HepG2 (cell line): ENCODE results near the gene NYAP2. TPM values are rescaled to one million over a fixed set of nuclear protein-coding genes. Genes with fewer than 3 reads are reported as not detected.

Experiments
- ATAC-seq: fragments of 200-7000 bp; cut with Tn5 transposase; 3 replicates; pipeline ENCODE4 v1.9.1; 2020; ENCODE audit warnings: mild to moderate bottlenecking, moderate library complexity
- BruUV-seq: library from RNA; stranded (reverse); fragments of 400-500 nt; replicated peaks from 2 replicates; lab custom pipeline; 2021; lab: Mats Ljungman, UMichigan
- CTCF ChIA-PET: fragments of 300-600 bp; formaldehyde crosslinking; extraction: SDS; loops from one replicate; lab custom pipeline; 2021; ENCODE audit warnings: low total read pairs, inconsistent platforms, low intra/inter-chr PET ratio; lab: Yijun Ruan, JAX
- POLR2A ChIA-PET: fragments of 350-600 bp; sonication (Branson Sonifier 250); formaldehyde crosslinking; loops from one replicate; lab custom pipeline; 2020; ENCODE audit warnings: antibody characterized with exemption, inconsistent platforms; lab: Yijun Ruan, JAX
- DNase-seq: peaks from one replicate; pipeline ENCODE4 v3.0.0-alpha.2; 2015; ENCODE audit warnings: low spot score
- FAIRE-seq: peaks from 3 replicates; lab custom pipeline; 2011; peaks lifted over from hg19 to GRCh38; lab: Jason Lieb, UNC
- H2AFZ ChIP-seq: one replicate; pipeline ENCODE4 v1.6.1; 2011; ENCODE audit warnings: low read length, inconsistent platforms
- H3K27ac ChIP-seq: fragments of 300-600 bp; 3 replicates; pipeline ENCODE4 v1.8.0; 2011; ENCODE audit warnings: mixed run types, mild to moderate bottlenecking, mixed read lengths, low read length, inconsistent platforms; ENCODE audit not compliant: insufficient read depth; ENCODE audit errors: extremely low read length
- H3K27me3 ChIP-seq, 2 experiments: fragments of 200-600 bp in 1 of 2; 2 replicates in 1 of 2; 3 replicates in 1 of 2; pipeline versions ENCODE4 v1.6.0 to v1.8.0; 2011; ENCODE audit warnings: low read length in 2 of 2, mild to moderate bottlenecking in 2 of 2, moderate library complexity in 2 of 2, inconsistent platforms in 1 of 2; ENCODE audit not compliant: insufficient read depth in 2 of 2, control insufficient read depth in 1 of 2
- H3K36me3 ChIP-seq, 2 experiments: fragments of 200-600 bp in 1 of 2; replicated peaks in 1 of 2; 2 replicates in 1 of 2; 3 replicates in 1 of 2; pipeline versions ENCODE4 v1.5.1 to v1.8.0; 2011; ENCODE audit warnings: low read length in 2 of 2, inconsistent platforms in 1 of 2; ENCODE audit not compliant: insufficient read depth in 2 of 2, control insufficient read depth in 1 of 2
- H3K4me1 ChIP-seq: 2 replicates; pipeline ENCODE4 v1.5.1; 2012; ENCODE audit warnings: low read length, inconsistent platforms; ENCODE audit not compliant: insufficient read depth
- H3K4me2 ChIP-seq: 2 replicates; pipeline ENCODE4 v1.6.0; 2011; ENCODE audit warnings: low read depth, low read length, inconsistent platforms
- H3K4me3 ChIP-seq, 3 experiments: fragments of 200-600 bp in 1 of 3; sonication (generic), shearing (Covaris generic) in 1 of 3; replicated peaks in 1 of 3; 2 replicates each; pipeline ENCODE4 v1.5.1; 2011 to 2016; ENCODE audit warnings: low read length in 3 of 3, inconsistent platforms in 2 of 3, low read depth in 2 of 3, mild to moderate bottlenecking in 2 of 3, control low read depth in 1 of 3, mixed read lengths in 1 of 3; ENCODE audit not compliant: insufficient read depth in 1 of 3
- H3K79me2 ChIP-seq: one replicate; pipeline ENCODE4 v1.6.1; 2011; ENCODE audit warnings: low read length, inconsistent platforms; ENCODE audit not compliant: insufficient read depth
- H3K9ac ChIP-seq: 2 replicates; pipeline ENCODE4 v1.6.0; 2011; ENCODE audit warnings: mild to moderate bottlenecking, low read depth, low read length, inconsistent platforms; ENCODE audit not compliant: insufficient read depth
- H3K9me3 ChIP-seq: 2 replicates; pipeline ENCODE4 v1.5.1; 2012; ENCODE audit warnings: mild to moderate bottlenecking, low read length
- H4K20me1 ChIP-seq: 2 replicates; pipeline ENCODE4 v1.6.0; 2011; ENCODE audit warnings: inconsistent platforms, mild to moderate bottlenecking, low read length, moderate library complexity; ENCODE audit not compliant: insufficient read depth
- EP300 ChIP-seq, 3 experiments: sonication (generic) in 1 of 3; formaldehyde crosslinking in 1 of 3; IDR thresholded peaks; 2 replicates each; pipeline versions ENCODE4 v1.5.1 to v1.6.1; 2011 to 2020; ENCODE audit warnings: low read depth in 2 of 3, low read length in 2 of 3, borderline replicate concordance in 1 of 3, improper control_type of control experiment in 1 of 3, mild to moderate bottlenecking in 1 of 3, missing genetic modification reagents in 1 of 3, moderate library complexity in 1 of 3
- IKZF1 ChIP-seq: fragments of 450-650 bp; IDR thresholded peaks from 2 replicates; pipeline ENCODE4 v1.7.1; 2016
- MYNN ChIP-seq: sonication (generic); formaldehyde crosslinking; IDR thresholded peaks from 2 replicates; pipeline ENCODE4 v1.4.0; 2020; ENCODE audit warnings: mild to moderate bottlenecking, low read depth, missing genetic modification reagents
- SSRP1 ChIP-seq: IDR thresholded peaks from 2 replicates; pipeline ENCODE4 v1.6.1; 2016; ENCODE audit warnings: control low read depth
- TBX2 ChIP-seq: sonication (generic); formaldehyde crosslinking; IDR thresholded peaks from 2 replicates; pipeline ENCODE4 v1.5.0; 2020; ENCODE audit warnings: missing genetic modification reagents, mild to moderate bottlenecking, borderline replicate concordance
- ZNF350 ChIP-seq: sonication (generic); formaldehyde crosslinking; IDR thresholded peaks from 2 replicates; pipeline ENCODE4 v1.4.0; 2020; ENCODE audit warnings: mild to moderate bottlenecking, low read depth, missing genetic modification reagents, borderline replicate concordance
- ZNF552 ChIP-seq: sonication (generic); formaldehyde crosslinking; IDR thresholded peaks from 2 replicates; pipeline ENCODE4 v1.9.0; 2022; ENCODE audit warnings: missing genetic modification reagents, mild to moderate bottlenecking, borderline replicate concordance
- ZNF768 ChIP-seq: sonication (generic); formaldehyde crosslinking; IDR thresholded peaks from 2 replicates; pipeline ENCODE4 v1.4.0; 2020; ENCODE audit warnings: missing genetic modification reagents
- WGBS: methylation state at CpG from one replicate; pipeline ENCODE4 v1.1.6; 2017; ENCODE audit warnings: low lambda C conversion rate; 5-methylcytosine and 5-hydroxymethylcytosine counted together
- in situ Hi-C: cut with HindIII; loops from 2 replicates; pipeline ENCODE4 v1.10.0; 2017; ENCODE audit warnings: low pct_unique_long_range_greater_than_20kb; ENCODE audit not compliant: extremely low pct_ligation_motif_present
- intact Hi-C: fragments of 100-400 bp; cut with micrococcal nuclease; formaldehyde crosslinking; loops from one replicate; pipeline ENCODE4 v1.10.0; 2022; ENCODE audit not compliant: unreplicated experiment
- polyA plus RNA-seq, 8 experiments: library from polyadenylated mRNA; depleted of rRNA in 3 of 8; stranded (reverse) in 7 of 8; unstranded in 1 of 8; fragments of >200 nt; fragmentation: Illumina TruSeq in 4 of 8; extraction: Trizol in 4 of 8; gene quantifications; 2 replicates each; pipeline versions ENCODE4 v1.2.1 to v1.2.3, GENCODE V29; 2011 to 2016; ENCODE audit warnings: low read depth in 4 of 8, missing spikeins in 1 of 8, mixed read lengths in 1 of 8; ENCODE audit not compliant: insufficient read depth in 1 of 8
- total RNA-seq, 5 experiments: library from RNA; depleted of rRNA; stranded (reverse); fragments of >200 nt; fragmentation: Illumina TruSeq; extraction: Trizol; gene quantifications; 2 replicates each; pipeline ENCODE4 v1.2.3, GENCODE V29; 2016; ENCODE audit warnings: low read depth in 1 of 5
- TF ChIP-seq, protein P1 (sequence below), 2 experiments: IDR thresholded peaks; 2 replicates each; pipeline ENCODE4 v1.6.1; 2011 to 2012; ENCODE audit warnings: low read length in 2 of 2, borderline replicate concordance in 1 of 2, low read depth in 1 of 2, mild to moderate bottlenecking in 1 of 2, moderate library complexity in 1 of 2
- TF ChIP-seq, protein P2 (sequence below): IDR thresholded peaks from 2 replicates; pipeline ENCODE4 v1.6.1; 2016; ENCODE audit warnings: low read depth, missing genetic modification reagents, missing compliant biosample characterization

The NYAP2 gene
- total and polyA plus RNA-seq, 2 of the 13 experiments (the other 11 are each of a cell fraction or from before 2014, with no cell fraction given), result not detected

DNA sequence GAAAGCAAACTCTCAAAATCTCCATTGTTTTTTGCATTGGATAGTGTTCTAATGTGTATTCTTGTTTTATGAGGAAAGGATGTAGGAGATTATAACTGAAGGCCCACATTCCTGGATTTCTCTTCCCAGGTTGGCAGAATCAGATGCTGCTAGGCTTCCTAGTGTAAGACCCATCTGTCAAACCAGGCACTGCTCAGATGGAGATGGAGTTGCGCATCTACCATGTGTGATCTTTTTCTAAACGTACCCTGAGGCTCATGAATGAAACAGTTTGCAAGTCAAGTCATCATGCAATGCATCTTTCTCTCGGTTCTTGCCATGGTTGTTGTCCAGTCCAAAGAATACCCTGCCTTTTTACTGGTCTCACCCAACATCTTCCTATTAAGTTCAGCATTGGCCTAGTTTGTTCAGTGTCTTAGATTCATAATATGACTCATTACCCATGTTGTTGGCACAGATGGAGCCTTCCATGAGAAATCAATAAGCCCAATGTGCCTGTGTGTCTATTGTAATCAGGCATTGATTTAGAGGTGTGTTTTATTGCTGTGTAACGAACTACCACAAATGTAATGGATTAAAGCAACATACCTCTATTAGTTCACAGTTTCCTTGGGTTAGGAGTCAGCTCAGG is 127.4 kb downstream of the NYAP2 start:
- Histone ChIP-seq H3K27ac (no peak overlapping the region), H3K4me1 (no peaks in the 10 kb centered on the region), H3K4me3 (no peak overlapping the region), H3K9me3 (no peaks in the 10 kb centered on the region), H3K36me3 (no peaks in the 10 kb centered on the region), H3K79me2 (no peaks in the 10 kb centered on the region), H3K9ac (no peak overlapping the region), H4K20me1 (no peaks in the 10 kb centered on the region), H3K4me2 (no peak overlapping the region), H3K27me3 (no peaks in the 10 kb centered on the region), H2AFZ (no peak overlapping the region)
- DNase-seq (no peak), FAIRE-seq (no peak), ATAC-seq (no peak)
- intact Hi-C loops, result no loop called here
- ChIA-PET CTCF (no interaction called here), POLR2A (no interaction called here)
- in situ Hi-C loops, result no loop called here
- no TSS peak for BruUV-seq
- WGBS, result 6% methylated on average over 4 of the region's 4 CpGs
- no peak for TF ChIP-seq SSRP1 (CRISPR knock-in tag)
- TF ChIP-seq, protein P1, sequence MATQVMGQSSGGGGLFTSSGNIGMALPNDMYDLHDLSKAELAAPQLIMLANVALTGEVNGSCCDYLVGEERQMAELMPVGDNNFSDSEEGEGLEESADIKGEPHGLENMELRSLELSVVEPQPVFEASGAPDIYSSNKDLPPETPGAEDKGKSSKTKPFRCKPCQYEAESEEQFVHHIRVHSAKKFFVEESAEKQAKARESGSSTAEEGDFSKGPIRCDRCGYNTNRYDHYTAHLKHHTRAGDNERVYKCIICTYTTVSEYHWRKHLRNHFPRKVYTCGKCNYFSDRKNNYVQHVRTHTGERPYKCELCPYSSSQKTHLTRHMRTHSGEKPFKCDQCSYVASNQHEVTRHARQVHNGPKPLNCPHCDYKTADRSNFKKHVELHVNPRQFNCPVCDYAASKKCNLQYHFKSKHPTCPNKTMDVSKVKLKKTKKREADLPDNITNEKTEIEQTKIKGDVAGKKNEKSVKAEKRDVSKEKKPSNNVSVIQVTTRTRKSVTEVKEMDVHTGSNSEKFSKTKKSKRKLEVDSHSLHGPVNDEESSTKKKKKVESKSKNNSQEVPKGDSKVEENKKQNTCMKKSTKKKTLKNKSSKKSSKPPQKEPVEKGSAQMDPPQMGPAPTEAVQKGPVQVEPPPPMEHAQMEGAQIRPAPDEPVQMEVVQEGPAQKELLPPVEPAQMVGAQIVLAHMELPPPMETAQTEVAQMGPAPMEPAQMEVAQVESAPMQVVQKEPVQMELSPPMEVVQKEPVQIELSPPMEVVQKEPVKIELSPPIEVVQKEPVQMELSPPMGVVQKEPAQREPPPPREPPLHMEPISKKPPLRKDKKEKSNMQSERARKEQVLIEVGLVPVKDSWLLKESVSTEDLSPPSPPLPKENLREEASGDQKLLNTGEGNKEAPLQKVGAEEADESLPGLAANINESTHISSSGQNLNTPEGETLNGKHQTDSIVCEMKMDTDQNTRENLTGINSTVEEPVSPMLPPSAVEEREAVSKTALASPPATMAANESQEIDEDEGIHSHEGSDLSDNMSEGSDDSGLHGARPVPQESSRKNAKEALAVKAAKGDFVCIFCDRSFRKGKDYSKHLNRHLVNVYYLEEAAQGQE (IDR thresholded peaks at IDR 0.05; ENCODE audit: borderline replicate concordance in 1 of 2, low read depth in 1 of 2, low read length in 2 of 2), result no peak
- TF ChIP-seq IKZF1, result no peak
- no peak for TF ChIP-seq TBX2
- TF ChIP-seq EP300 (IDR thresholded peaks at IDR 0.05; ENCODE audit: low read depth in 2 of 2, low read length in 2 of 2), result no peak
- TF ChIP-seq EP300 (CRISPR knock-in tag; IDR thresholded peaks at IDR 0.05; ENCODE audit: borderline replicate concordance), result no peak
- TF ChIP-seq ZNF350 (CRISPR knock-in tag), result no peak
- TF ChIP-seq ZNF552, result no peak
- TF ChIP-seq ZNF768 (CRISPR knock-in tag), result no peak
- TF ChIP-seq MYNN (CRISPR knock-in tag), result no peak
- TF ChIP-seq, protein P2, sequence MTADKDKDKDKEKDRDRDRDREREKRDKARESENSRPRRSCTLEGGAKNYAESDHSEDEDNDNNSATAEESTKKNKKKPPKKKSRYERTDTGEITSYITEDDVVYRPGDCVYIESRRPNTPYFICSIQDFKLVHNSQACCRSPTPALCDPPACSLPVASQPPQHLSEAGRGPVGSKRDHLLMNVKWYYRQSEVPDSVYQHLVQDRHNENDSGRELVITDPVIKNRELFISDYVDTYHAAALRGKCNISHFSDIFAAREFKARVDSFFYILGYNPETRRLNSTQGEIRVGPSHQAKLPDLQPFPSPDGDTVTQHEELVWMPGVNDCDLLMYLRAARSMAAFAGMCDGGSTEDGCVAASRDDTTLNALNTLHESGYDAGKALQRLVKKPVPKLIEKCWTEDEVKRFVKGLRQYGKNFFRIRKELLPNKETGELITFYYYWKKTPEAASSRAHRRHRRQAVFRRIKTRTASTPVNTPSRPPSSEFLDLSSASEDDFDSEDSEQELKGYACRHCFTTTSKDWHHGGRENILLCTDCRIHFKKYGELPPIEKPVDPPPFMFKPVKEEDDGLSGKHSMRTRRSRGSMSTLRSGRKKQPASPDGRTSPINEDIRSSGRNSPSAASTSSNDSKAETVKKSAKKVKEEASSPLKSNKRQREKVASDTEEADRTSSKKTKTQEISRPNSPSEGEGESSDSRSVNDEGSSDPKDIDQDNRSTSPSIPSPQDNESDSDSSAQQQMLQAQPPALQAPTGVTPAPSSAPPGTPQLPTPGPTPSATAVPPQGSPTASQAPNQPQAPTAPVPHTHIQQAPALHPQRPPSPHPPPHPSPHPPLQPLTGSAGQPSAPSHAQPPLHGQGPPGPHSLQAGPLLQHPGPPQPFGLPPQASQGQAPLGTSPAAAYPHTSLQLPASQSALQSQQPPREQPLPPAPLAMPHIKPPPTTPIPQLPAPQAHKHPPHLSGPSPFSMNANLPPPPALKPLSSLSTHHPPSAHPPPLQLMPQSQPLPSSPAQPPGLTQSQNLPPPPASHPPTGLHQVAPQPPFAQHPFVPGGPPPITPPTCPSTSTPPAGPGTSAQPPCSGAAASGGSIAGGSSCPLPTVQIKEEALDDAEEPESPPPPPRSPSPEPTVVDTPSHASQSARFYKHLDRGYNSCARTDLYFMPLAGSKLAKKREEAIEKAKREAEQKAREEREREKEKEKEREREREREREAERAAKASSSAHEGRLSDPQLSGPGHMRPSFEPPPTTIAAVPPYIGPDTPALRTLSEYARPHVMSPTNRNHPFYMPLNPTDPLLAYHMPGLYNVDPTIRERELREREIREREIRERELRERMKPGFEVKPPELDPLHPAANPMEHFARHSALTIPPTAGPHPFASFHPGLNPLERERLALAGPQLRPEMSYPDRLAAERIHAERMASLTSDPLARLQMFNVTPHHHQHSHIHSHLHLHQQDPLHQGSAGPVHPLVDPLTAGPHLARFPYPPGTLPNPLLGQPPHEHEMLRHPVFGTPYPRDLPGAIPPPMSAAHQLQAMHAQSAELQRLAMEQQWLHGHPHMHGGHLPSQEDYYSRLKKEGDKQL (CRISPR knock-in tag), result no peak
- TF ChIP-seq, all 625 proteins: peak for 0
